Hematopoietic multipotent progenitor cell (in vitro differentiated cells): ENCODE measurements around the gene IMPDH1. TPM values are rescaled to one million over a fixed set of nuclear protein-coding genes. Genes with fewer than 3 reads are reported as not detected.

Experiments
- DNase-seq, 3 donors: peaks; one replicate each; pipeline ENCODE4 v3.0.0-alpha.2; 2011 to 2015; ENCODE audit warnings: low read depth in 2 of 3, low spot score in 2 of 3
- total RNA-seq: library from RNA; depleted of rRNA; stranded (reverse); fragments of >200 nt; gene quantifications from one replicate; pipeline ENCODE4 v1.2.3, GENCODE V29; 2012

IMPDH1 gene
- total RNA-seq, 1 donor = 57.9 TPM

DNA sequence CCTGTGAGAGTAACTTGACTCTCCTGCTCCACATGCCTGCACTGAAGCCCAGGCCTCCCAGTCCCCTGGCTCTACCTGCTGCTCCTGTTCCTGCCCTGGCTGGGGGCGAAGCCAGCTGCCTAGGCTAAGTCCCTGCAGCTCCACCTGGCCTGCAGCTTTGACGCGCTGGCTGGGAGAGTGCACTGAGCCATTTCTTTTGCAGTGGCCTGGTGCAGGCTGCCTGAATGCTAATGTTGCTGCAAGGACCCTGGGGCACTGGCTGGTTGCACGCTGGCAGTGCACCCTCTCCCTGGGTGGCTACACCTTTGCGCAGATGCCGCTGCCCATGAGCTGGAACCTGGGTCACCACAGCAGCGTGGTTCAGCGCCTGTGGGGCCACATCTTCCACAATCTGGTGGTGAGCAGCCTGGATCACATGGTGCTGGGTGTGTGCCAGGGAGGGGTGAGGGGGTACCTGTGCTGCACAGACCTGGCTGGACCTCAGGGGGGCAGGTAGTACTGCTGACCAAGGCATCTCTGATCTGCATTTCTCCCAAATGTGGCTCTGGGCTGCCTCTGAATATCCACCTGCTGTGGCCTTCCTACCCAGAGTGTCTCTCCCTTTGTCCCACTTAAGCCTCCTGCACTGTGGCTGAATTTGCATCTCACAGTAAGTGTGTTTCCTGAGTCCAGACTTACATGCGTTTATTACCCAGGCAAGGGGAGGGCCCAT, 20.0 kb downstream of the IMPDH1 start:
- no peak for DNase-seq

DNA sequence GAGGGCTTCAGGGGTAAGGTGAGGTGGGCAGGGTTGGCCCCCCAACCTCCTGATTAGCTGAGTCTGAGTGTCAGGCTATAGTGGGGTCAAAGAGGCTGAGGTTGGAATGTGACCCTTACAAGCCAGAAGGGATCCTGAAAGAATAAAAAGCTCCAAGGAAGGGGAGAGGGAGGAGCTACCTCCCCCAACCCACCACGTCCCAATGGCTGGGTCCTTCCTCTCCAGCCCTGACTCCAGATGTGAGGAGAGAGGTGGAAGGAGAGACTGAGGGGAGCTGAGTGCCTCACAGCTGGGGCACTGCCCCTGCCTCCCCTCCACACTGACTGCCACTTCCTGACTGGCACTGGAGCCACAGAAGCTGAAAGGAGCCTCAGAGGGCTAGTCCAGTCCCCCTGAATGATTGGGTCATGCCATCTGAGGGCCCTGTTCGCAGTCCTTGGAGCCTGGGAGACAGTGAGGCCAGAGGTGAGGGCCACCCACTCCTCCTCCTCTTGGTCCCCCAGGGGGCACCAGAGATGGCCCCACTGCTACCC, 20.6 kb downstream of the IMPDH1 start:
- no peak for DNase-seq

DNA sequence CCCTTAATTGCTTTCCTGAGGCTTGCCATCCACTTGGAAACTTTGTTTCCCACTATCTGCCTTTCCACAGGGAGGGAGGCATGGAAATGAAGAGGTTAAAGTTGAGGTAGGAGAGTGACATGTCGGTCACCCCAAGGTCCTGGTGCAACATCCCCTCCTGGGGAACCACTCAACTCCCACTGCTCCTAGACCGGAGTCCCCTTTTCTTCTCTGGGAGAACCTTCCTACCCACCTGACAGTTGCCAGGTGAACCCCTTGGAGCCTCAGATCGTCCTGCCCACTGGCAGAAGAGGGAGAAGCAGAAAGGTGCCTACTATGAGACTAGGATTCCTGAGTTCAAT, 21.7 kb downstream of the IMPDH1 start:
- DNase-seq = no peak

DNA sequence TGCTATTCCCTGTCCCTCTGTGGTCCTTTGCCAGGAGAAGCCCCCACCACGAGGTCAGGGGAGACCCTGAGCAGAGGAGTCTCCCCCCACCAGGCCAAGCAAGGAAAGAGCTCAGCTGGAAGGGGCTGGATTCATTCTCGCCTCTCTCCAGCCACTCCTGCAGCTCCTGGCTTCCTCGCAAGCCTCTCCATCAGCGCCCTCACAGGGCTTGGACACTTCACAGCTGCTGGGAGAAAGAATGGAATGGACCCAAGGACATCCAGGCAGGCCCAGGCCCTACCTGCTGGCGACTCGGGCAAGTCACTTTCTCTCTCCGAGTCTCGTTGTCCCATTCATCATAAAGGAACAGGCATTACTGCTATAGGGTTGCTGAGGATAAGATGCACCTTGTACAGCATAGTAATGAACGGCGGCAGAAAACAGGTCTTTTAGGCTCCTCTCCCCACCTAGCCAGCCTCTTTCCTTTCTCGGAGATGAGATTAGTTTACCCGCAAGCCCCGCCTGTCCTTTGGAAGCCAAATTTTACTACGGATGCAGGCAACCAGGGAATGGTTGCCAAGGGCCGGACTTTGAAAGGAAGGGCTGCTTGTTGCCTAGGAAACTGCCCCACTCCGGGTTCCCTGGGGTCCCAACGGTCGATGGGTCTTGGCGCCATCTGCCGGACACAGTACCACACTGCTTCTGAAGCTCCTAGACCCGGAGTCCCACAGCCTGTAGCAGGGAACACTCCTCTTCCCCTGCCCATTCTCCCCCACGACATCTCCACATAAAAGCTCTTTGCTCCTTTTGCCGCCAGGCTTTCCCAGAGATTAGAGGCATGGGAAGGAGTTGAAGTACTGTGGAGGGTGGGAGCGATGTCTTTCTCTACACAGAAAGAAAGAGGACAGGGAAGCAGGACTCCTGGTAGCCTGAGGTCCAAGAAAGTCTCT, 22.3 kb downstream of the IMPDH1 start:
- DNase-seq = peak in 2 of 3 donors; percentile 72 to 79

GRCh38 chr7:128385988-128386925, 23.5 kb downstream of the IMPDH1 start:
- DNase-seq = no peak

DNA sequence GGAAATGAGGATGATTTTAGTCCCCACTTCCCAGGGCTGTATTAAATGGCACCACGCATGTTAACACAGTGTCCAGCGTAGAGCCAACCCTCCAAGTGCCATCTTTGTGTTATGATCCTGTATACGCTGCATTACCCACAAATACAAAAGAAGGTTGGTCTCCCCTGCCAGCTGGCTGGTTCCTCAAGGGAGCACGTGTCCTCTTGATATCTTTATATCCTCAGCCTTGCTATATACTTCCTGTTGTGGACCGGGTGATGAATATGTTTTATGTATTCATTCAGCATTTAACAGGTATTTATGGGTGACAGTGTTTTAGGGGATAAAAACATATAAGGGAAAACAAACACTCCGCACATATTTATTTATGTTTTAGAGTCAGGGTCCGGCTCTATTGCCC, 25.1 kb downstream of the IMPDH1 start:
- peak in 1 of 3 donors; percentile 84 for DNase-seq

GRCh38 chr7:128383776-128384175, 26.0 kb downstream of the IMPDH1 start:
- no peak for DNase-seq

- peak in 1 of 3 donors; percentile 54 for DNase-seq
These were observed 28.5 kb downstream of the IMPDH1 start for GRCh38 chr7:128381161-128381821.

DNA sequence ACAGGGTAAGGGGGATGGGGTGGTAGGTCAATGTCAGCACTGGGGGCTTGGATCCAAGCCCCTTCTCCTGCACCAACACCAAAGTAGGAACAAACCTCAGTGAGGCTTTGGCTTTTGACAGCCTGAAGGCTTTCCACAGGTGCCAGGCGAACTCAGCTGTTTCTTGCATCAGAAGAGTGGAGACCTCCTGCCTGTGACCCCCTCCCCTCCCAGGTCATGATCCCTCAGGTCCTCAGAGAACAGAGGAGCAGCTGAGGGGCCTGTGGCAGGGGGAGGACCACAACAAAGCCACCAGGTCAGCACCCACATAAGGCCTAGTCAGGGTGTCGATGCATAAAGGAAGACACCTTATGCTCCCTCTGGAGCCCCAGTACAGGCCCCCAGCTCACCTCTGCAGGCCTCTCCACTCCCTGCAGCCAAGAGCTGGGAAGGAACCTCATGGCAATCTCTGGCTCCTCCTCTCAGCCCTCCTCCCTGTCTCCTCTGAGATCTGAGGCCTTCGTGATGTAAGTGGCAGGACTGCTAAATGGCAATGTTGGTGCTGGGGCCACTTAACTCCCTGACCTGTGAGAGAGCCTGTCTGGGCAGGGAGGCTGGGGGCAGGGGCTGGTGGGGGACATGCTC, 29.2 kb downstream of the IMPDH1 start:
- DNase-seq = no peak

DNA sequence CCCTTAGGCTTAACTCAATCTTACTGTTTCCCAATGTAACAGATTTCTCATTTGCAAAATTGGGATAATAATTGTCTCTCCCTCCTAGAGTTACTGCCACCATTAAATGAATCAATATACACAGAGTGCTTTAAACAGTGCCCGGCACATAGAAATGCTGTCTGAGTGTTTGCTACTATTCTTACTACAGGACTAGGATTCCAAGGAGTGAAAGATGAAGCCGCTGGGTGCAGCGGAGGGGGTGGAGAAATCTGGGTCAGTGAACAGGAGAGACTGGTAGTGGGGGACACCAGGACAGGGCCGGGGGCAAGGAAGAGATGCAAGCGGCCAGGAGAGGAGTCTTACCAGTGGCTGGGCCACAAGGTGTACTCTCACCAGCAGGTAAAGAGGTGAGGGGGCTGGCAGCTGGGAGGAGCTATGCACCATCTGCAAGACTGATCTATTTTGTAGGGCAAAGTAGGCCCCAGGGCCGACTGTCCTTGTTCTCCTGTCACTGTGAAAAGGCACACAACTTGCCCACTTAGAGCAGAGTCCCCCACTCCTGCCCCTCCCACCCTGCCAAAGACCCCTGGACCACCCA, 29.8 kb downstream of the IMPDH1 start:
- DNase-seq = no peak

GRCh38 chr7:128378637-128379036, 31.1 kb downstream of the IMPDH1 start:
- DNase-seq = peak in 1 of 3 donors; percentile 27

GRCh38 chr7:128376077-128376476, 33.7 kb downstream of the IMPDH1 start:
- DNase-seq = no peak

- DNase-seq = no peak
These were observed 35.7 kb downstream of the IMPDH1 start for GRCh38 chr7:128374041-128374440.

GRCh38 chr7:128373606-128374005, 36.2 kb downstream of the IMPDH1 start:
- DNase-seq = no peak

DNA sequence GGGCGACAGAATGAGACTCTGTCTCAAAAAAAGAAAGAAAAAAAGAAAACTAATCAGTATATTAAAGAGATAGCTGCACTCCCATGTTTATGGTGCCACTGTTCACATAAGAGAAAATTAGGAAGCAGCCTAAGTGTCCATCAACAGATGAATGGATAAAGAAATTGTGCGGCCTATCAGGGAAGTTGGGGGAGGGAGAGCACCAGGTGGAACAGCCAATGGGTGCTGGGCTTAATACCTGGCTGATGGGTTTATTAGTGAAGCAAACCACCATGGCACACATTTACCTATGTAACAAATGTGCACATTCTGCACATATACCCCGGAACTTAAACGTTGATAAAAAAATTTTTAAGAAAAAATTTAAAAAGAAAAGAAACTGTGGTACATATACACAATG, 39.3 kb downstream of the IMPDH1 start:
- DNase-seq = no peak

DNA sequence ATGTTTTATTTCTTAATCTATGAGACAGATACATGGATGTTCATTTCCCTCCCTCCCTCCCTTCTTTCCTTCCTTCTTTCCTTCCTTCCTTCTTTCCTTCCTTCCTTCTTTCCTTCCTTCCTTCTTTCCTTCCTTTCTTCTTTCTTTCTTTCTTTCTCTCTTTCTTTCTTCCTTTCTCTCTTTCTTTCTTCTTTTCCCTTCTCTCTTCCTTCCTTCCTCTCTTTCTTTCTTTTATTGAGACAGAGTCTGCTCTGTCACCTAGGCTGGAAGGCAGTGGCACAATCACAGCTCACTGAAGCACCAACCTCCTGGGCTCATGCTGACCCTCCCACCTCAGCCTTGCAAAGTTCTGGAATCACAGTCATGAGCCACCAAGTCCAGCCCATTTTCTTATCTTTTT, 42.8 kb downstream of the IMPDH1 start:
- no peak for DNase-seq

DNA sequence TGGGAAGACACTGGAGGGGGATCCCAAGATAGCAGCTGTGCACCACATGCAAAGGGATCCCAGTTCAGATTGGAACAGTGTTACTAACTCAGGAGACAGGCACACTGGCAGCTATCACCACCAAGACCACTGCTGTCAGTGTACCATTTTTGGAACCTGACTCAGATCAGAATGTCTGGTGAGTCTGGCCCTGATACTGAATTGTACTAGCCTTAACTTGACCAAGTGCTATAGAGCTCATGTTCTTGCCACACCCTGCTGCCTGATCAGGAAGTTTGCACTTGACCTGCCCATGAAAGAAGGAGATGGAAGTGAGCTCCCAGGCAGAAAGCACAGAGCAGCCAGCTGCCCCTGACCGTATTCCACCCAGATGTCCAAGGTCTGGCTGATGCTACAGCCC, 43.5 kb downstream of the IMPDH1 start:
- no peak for DNase-seq

- no peak for DNase-seq
These were observed 44.4 kb downstream of the IMPDH1 start for GRCh38 chr7:128365432-128365831.

GRCh38 chr7:128364166-128364870, 45.5 kb downstream of the IMPDH1 start:
- no peak for DNase-seq
